Small intestine (tissue), 7 donors: ENCODE measurements around the gene TMEM272. TPM values are rescaled to one million over a fixed set of nuclear protein-coding genes. Genes with fewer than 3 reads are reported as not detected.
A peak's percentile ranks its signal among the peaks of the same experiment; 100 is the strongest.

ENCODE experiments used
- DNase-seq, 2 donors: peaks; one replicate each; pipeline versions ENCODE4 v3.0.0 to v3.0.0-alpha.2; 2013
- FAIRE-seq: peaks from 2 replicates; lab custom pipeline; 2012; peaks lifted over from hg19 to GRCh38; lab: Jason Lieb, UNC
- H3K27ac ChIP-seq, 3 donors: one replicate each; pipeline ENCODE4 v1.5.1; 2013; ENCODE audit warnings: low read length in 2 of 3, mild to moderate bottlenecking in 2 of 3, control low read depth in 1 of 3, inconsistent platforms in 1 of 3, low read depth in 1 of 3, moderate library complexity in 1 of 3
- H3K27me3 ChIP-seq, 3 donors: one replicate each; pipeline ENCODE4 v1.6.1; 2013; ENCODE audit warnings: low read length in 3 of 3, inconsistent platforms in 1 of 3; ENCODE audit not compliant: control insufficient read depth in 3 of 3, insufficient read depth in 3 of 3
- H3K36me3 ChIP-seq, 3 donors: one replicate each; pipeline ENCODE4 v1.6.1; 2013; ENCODE audit warnings: low read length in 3 of 3, inconsistent platforms in 1 of 3, low read depth in 1 of 3, mild to moderate bottlenecking in 1 of 3, moderate library complexity in 1 of 3; ENCODE audit not compliant: control insufficient read depth in 3 of 3, insufficient read depth in 2 of 3
- H3K4me1 ChIP-seq, 3 donors: one replicate each; pipeline ENCODE4 v1.6.1; 2013; ENCODE audit warnings: low read length in 2 of 3, inconsistent platforms in 1 of 3, low read depth in 1 of 3, mild to moderate bottlenecking in 1 of 3, moderate library complexity in 1 of 3; ENCODE audit not compliant: control insufficient read depth in 3 of 3, insufficient read depth in 2 of 3
- H3K4me3 ChIP-seq, 3 donors: one replicate each; pipeline ENCODE4 v1.5.1; 2013; ENCODE audit warnings: low read length in 3 of 3, control low read depth in 1 of 3, inconsistent platforms in 1 of 3, low read depth in 1 of 3, mild to moderate bottlenecking in 1 of 3, moderate library complexity in 1 of 3
- H3K9me3 ChIP-seq, 2 donors: one replicate each; pipeline ENCODE4 v1.6.1; 2013; ENCODE audit warnings: low read depth in 1 of 2, low read length in 1 of 2; ENCODE audit not compliant: control insufficient read depth in 2 of 2, insufficient read depth in 1 of 2
- WGBS, 3 donors: extraction: QIAGEN DNeasy Blood & Tissue Kit; methylation state at CpG; one replicate each; pipeline ENCODE4 v1.1.7; 2013; 5-methylcytosine and 5-hydroxymethylcytosine counted together
- polyA plus RNA-seq, 4 donors: library from polyadenylated mRNA; stranded (reverse) in 3 of 4; unstranded in 1 of 4; fragments of 200-250 nt in 3 of 4; fragments of 120-200 nt in 1 of 4; gene quantifications; one replicate each; pipeline versions ENCODE4 v1.2.1 to v1.2.3, GENCODE V29; 2013
- donor health status: healthy with polysubstance abuse.
- donor health status: control.
- donor health status: control.
- donor health status: Bipolar disorder and iron deficiency.
- donor health status: healthy.

Gene TMEM272
- polyA plus RNA-seq, 4 donors = 0.04 to 0.54 (median 0.27) TPM; not detected in 1

GRCh38 chr13:51802631-51803418, 42.2 kb downstream of the TMEM272 start:
- WGBS, 3 donors = 47 to 53% (median 51%) methylated on average over 9 of the region's 9 CpGs
- H3K27me3 ChIP-seq = no peaks in the 10 kb centered on the region
- DNase-seq = peak in 1 of 2 donors; percentile 54
- peaks cover 0 to 9% (median 0%) of the 10 kb centered on the region in 3 donors for H3K36me3 ChIP-seq
- H3K4me1 ChIP-seq = peaks cover 7 to 29% (median 8%) of the 10 kb centered on the region in 3 donors
- H3K27ac ChIP-seq = peak overlapping the region; percentile 89 to 100 (median 99)
- H3K4me3 ChIP-seq = peak overlapping the region in 2 of 3 donors; percentile 75 to 84
- H3K9me3 ChIP-seq = no peaks in the 10 kb centered on the region
- FAIRE-seq = no peak

GRCh38 chr13:51801631-51802099, 43.3 kb downstream of the TMEM272 start:
- peak overlapping the region; percentile 89 to 100 (median 99) for H3K27ac ChIP-seq
- no peaks in the 10 kb centered on the region for H3K27me3 ChIP-seq
- DNase-seq (peak in 1 of 2 donors; percentile 95), FAIRE-seq (no peak)
- H3K4me3 ChIP-seq = no peak overlapping the region
- peaks cover 7 to 29% (median 8%) of the 10 kb centered on the region in 3 donors for H3K4me1 ChIP-seq
- no peaks in the 10 kb centered on the region for H3K9me3 ChIP-seq
- 22 to 53% (median 34%) methylated on average over 7 of the region's 7 CpGs for WGBS, 3 donors
- peaks cover 0 to 17% (median 0%) of the 10 kb centered on the region in 3 donors for H3K36me3 ChIP-seq

GRCh38 chr13:51800486-51800885, 44.5 kb downstream of the TMEM272 start:
- Histone ChIP-seq H3K4me3 (no peak overlapping the region), H3K27ac (no peak overlapping the region), H3K4me1 (peaks cover 7 to 29% (median 8%) of the 10 kb centered on the region in 3 donors), H3K27me3 (no peaks in the 10 kb centered on the region), H3K36me3 (peaks cover 0 to 24% (median 0%) of the 10 kb centered on the region in 3 donors), H3K9me3 (no peaks in the 10 kb centered on the region)
- no peak for FAIRE-seq
- 63 to 80% (median 72%) methylated on average over 5 of the region's 5 CpGs for WGBS, 3 donors
- DNase-seq = no peak

GRCh38 chr13:51799261-51799660, 45.7 kb downstream of the TMEM272 start:
- H3K9me3 ChIP-seq = no peaks in the 10 kb centered on the region
- H3K27ac ChIP-seq = no peak overlapping the region
- 87 to 93% (median 92%) methylated on average over 12 of the region's 12 CpGs for WGBS, 3 donors
- DNase-seq (no peak), FAIRE-seq (no peak)
- peaks cover 0 to 28% (median 0%) of the 10 kb centered on the region in 3 donors for H3K36me3 ChIP-seq
- H3K4me3 ChIP-seq = no peak overlapping the region
- H3K4me1 ChIP-seq = peaks cover 5 to 20% (median 8%) of the 10 kb centered on the region in 3 donors
- H3K27me3 ChIP-seq = no peaks in the 10 kb centered on the region

DNA sequence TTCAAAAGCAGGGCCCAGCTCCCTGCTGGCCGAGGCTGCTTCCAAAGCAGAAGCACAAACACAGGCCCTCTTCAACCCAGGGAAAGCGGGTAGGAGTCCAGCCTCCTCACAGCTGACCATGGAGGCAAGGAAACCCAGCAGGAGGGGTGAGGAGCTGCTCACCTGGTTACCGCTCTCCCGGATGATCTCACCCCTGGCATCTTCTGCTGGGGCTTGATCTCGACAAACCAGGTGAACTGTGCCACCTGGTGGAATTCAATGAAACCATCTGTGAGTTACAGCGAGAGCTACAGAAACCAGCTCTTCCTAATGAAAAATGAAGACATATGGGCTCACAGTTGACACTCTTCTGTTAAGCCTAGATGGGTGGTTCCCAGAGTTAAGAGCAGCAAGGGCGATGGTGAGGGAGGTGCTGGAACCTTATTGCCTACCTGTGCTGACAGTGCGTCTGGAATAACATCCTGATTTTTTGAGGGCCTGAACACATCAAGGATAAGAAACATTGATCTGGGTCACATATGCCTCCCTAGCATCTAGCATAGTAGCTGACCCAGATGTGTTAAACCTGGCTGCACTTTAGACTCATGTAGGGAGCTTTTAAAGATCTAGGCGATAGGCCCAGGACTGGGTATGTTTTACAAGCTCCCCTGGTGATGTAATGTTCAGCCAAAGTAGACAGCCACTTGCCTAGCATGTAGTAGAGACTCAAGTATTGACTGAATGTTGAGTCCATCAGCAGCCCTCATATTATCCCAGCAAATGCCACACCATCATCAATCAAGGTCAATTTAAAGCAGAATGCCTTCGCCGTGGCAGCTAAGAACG, 47.1 kb downstream of the TMEM272 start:
- Histone ChIP-seq H3K27ac (no peak overlapping the region), H3K4me1 (peaks cover 3 to 14% (median 6%) of the 10 kb centered on the region in 3 donors), H3K27me3 (no peaks in the 10 kb centered on the region), H3K4me3 (no peak overlapping the region), H3K9me3 (no peaks in the 10 kb centered on the region), H3K36me3 (peaks cover 0 to 32% (median 0%) of the 10 kb centered on the region in 3 donors)
- DNase-seq (peak; percentile 80 to 83), FAIRE-seq (no peak)
- 54 to 68% (median 61%) methylated on average over 12 of the region's 12 CpGs for WGBS, 3 donors

DNA sequence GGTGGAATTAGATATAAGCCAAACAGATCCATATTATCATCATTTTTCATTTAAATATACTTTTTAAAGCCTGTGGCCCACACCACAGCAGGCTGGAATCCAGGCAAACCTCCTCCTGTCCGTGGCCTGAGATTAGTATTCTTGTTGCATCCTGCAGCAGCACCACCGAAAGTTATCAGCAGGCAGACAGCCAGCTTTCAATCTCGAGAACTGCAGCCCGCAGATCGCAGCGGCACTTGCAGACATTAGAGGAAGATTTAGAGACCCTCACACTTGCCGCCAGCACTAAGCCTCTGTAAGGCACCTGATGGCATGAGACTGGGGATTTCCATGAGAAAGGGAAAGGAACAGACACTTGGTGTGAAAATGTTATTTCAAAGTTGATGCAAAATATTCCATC, 48.4 kb downstream of the TMEM272 start:
- no peak overlapping the region for H3K27ac ChIP-seq
- H3K9me3 ChIP-seq = no peaks in the 10 kb centered on the region
- no peaks in the 10 kb centered on the region for H3K27me3 ChIP-seq
- DNase-seq = no peak
- no peak for FAIRE-seq
- H3K4me3 ChIP-seq = no peak overlapping the region
- peaks cover 0 to 2% (median 0%) of the 10 kb centered on the region in 3 donors for H3K4me1 ChIP-seq
- H3K36me3 ChIP-seq = peaks cover 0 to 32% (median 0%) of the 10 kb centered on the region in 3 donors
- 89 to 93% (median 89%) methylated on average over 7 of the region's 7 CpGs for whole genome bisulfite sequencing, 3 donors

GRCh38 chr13:51795419-51795818, 49.6 kb downstream of the TMEM272 start:
- no peaks in the 10 kb centered on the region for H3K27me3 ChIP-seq
- WGBS, 3 donors = 81 to 89% (median 87%) methylated on average over 2 of the region's 2 CpGs
- no peak overlapping the region for H3K27ac ChIP-seq
- FAIRE-seq (no peak), DNase-seq (no peak)
- no peaks in the 10 kb centered on the region for H3K4me1 ChIP-seq
- peaks cover 0 to 30% (median 0%) of the 10 kb centered on the region in 3 donors for H3K36me3 ChIP-seq
- no peak overlapping the region for H3K4me3 ChIP-seq
- H3K9me3 ChIP-seq = no peaks in the 10 kb centered on the region

GRCh38 chr13:51794964-51795363, 50.0 kb downstream of the TMEM272 start:
- no peak overlapping the region for H3K27ac ChIP-seq
- FAIRE-seq (no peak), DNase-seq (no peak)
- peaks cover 0 to 29% (median 0%) of the 10 kb centered on the region in 3 donors for H3K36me3 ChIP-seq
- H3K4me3 ChIP-seq = no peak overlapping the region
- no peaks in the 10 kb centered on the region for H3K4me1 ChIP-seq
- no peaks in the 10 kb centered on the region for H3K9me3 ChIP-seq
- WGBS, 3 donors = 58 to 93% (median 75%) methylated on average over 4 of the region's 4 CpGs
- no peaks in the 10 kb centered on the region for H3K27me3 ChIP-seq
